HEK293T (cell line): Measurements from ENCODE around the gene RGS3.

Source experiments
- CTCF ChIA-PET: fragments of 350-600 bp; formaldehyde crosslinking; extraction: SDS; loops from one replicate; lab custom pipeline; 2021; ENCODE audit warnings: antibody characterized with exemption, inconsistent platforms; lab: Yijun Ruan, JAX
- POLR2A ChIA-PET: fragments of 350-600 bp; formaldehyde crosslinking; extraction: SDS; loops from one replicate; lab custom pipeline; 2020; ENCODE audit warnings: antibody characterized with exemption, inconsistent platforms; lab: Yijun Ruan, JAX
- DNase-seq: peaks from one replicate; pipeline ENCODE4 v3.0.0; 2012; ENCODE audit warnings: mixed read lengths; ENCODE audit errors: extremely low spot score
- ARNT ChIP-seq: fragments of 450-650 bp; IDR thresholded peaks from 2 replicates; pipeline ENCODE4 v1.6.1; 2017; ENCODE audit warnings: mild to moderate bottlenecking
- BHLHE40 ChIP-seq: fragments of 450-650 bp; IDR thresholded peaks from 2 replicates; pipeline ENCODE4 v1.6.1; 2016; ENCODE audit warnings: mild to moderate bottlenecking, moderate library complexity, borderline replicate concordance
- CTBP1 ChIP-seq: fragments of 450-650 bp; IDR thresholded peaks from 2 replicates; pipeline ENCODE4 v1.6.1; 2016; ENCODE audit warnings: borderline replicate concordance
- ELF4 ChIP-seq: fragments of 450-650 bp; IDR thresholded peaks from 2 replicates; pipeline ENCODE4 v1.6.1; 2017; ENCODE audit warnings: antibody characterized with exemption
- FOXA1 ChIP-seq: fragments of 450-650 bp; IDR thresholded peaks from 2 replicates; pipeline ENCODE4 v1.6.1; 2016; ENCODE audit warnings: mild to moderate bottlenecking
- FOXK2 ChIP-seq: fragments of 450-650 bp; IDR thresholded peaks from 2 replicates; pipeline ENCODE4 v1.6.1; 2016; ENCODE audit warnings: mild to moderate bottlenecking
- FOXM1 ChIP-seq: fragments of 450-650 bp; IDR thresholded peaks from 2 replicates; pipeline ENCODE4 v1.6.1; 2017; ENCODE audit warnings: mild to moderate bottlenecking, borderline replicate concordance
- HDGF ChIP-seq: fragments of 450-650 bp; IDR thresholded peaks from 2 replicates; pipeline ENCODE4 v1.6.1; 2017; ENCODE audit warnings: antibody characterized with exemption, borderline replicate concordance
- L3MBTL2 ChIP-seq: fragments of 450-650 bp; conservative IDR thresholded peaks from 2 replicates; pipeline ENCODE4 v1.6.1; 2016; ENCODE audit warnings: mild to moderate bottlenecking
- LEF1 ChIP-seq: fragments of 450-650 bp; IDR thresholded peaks from 2 replicates; pipeline ENCODE4 v1.6.1; 2017; ENCODE audit warnings: mild to moderate bottlenecking, borderline replicate concordance
- NFRKB ChIP-seq: fragments of 450-650 bp; IDR thresholded peaks from 2 replicates; pipeline ENCODE4 v1.6.1; 2016; ENCODE audit warnings: mild to moderate bottlenecking, moderate library complexity
- PKNOX1 ChIP-seq: fragments of 450-650 bp; IDR thresholded peaks from 2 replicates; pipeline ENCODE4 v1.6.1; 2016
- SP1 ChIP-seq: fragments of 450-650 bp; IDR thresholded peaks from 2 replicates; pipeline ENCODE4 v1.6.1; 2017
- SUZ12 ChIP-seq: fragments of 450-650 bp; IDR thresholded peaks from 2 replicates; pipeline ENCODE4 v1.6.1; 2016; ENCODE audit warnings: mild to moderate bottlenecking
- TARDBP ChIP-seq: fragments of 450-650 bp; IDR thresholded peaks from 2 replicates; pipeline ENCODE4 v1.6.1; 2016
- ZNF384 ChIP-seq: fragments of 450-650 bp; IDR thresholded peaks from 2 replicates; pipeline ENCODE4 v1.6.1; 2016

RGS3 gene

GRCh38 chr9:113556877-113557593 is 93.5 kb downstream of the RGS3 start:
- POLR2A ChIA-PET: no interaction called here

GRCh38 chr9:113558632-113559502 is 95.3 kb downstream of the RGS3 start:
- ChIA-PET POLR2A (no interaction called here), CTCF (no interaction called here)
- DNase-seq: no peak
- TF ChIP-seq BHLHE40: no peak
- TF ChIP-seq FOXK2: no peak
- no peak for TF ChIP-seq NFRKB
- no peak for TF ChIP-seq LEF1
- TF ChIP-seq FOXA1: no peak
- no peak for TF ChIP-seq ARNT
- no peak for TF ChIP-seq L3MBTL2
- TF ChIP-seq ZNF384: no peak
- no peak for TF ChIP-seq FOXM1
- no peak for TF ChIP-seq CTBP1
- no peak for TF ChIP-seq SUZ12

More at GRCh38 chr9:113556877-113557593, 93.5 kb downstream of the RGS3 start:
- no peak for DNase-seq
- CTCF ChIA-PET: no interaction called here
- TF ChIP-seq SUZ12 (no peak), SP1 (no peak), FOXA1 (no peak), BHLHE40 (no peak), HDGF (no peak), CTBP1 (no peak), PKNOX1 (no peak), FOXM1 (no peak), ZNF384 (no peak), ARNT (no peak), ELF4 (no peak), FOXK2 (no peak), NFRKB (no peak)

- ChIA-PET POLR2A (no interaction called here), CTCF (interaction anchor here (0.6 kb wide), 1 partner anchor 11 kb away, joined by 3 read pairs; no protein-coding TSS in a partner anchor)
- DNase-seq: no peak
These were observed 96.6 kb downstream of the RGS3 start for GRCh38 chr9:113559834-113560800.

GRCh38 chr9:113562653-113563381 is 99.3 kb downstream of the RGS3 start:
- CTCF ChIA-PET: no interaction called here
- POLR2A ChIA-PET: no interaction called here
- DNase-seq: no peak
- TF ChIP-seq ARNT (no peak), SUZ12 (no peak), BHLHE40 (no peak), NFRKB (no peak)

More at GRCh38 chr9:113559834-113560800, 96.6 kb downstream of the RGS3 start:
- TF ChIP-seq FOXK2: no peak
- no peak for TF ChIP-seq ELF4
- no peak for TF ChIP-seq NFRKB
- TF ChIP-seq FOXA1: no peak

GRCh38 chr9:113563826-113564497 is 100.4 kb downstream of the RGS3 start:
- no peak for TF ChIP-seq FOXM1
- no peak for TF ChIP-seq ARNT
- no peak for TF ChIP-seq SP1
- TF ChIP-seq LEF1: no peak
- TF ChIP-seq ELF4: no peak
- no peak for TF ChIP-seq ZNF384
- no peak for TF ChIP-seq HDGF
- TF ChIP-seq BHLHE40: no peak
- no peak for TF ChIP-seq FOXK2
- TF ChIP-seq PKNOX1: no peak
- no peak for TF ChIP-seq L3MBTL2
- no peak for TF ChIP-seq TARDBP
- TF ChIP-seq FOXA1: no peak
- no peak for TF ChIP-seq SUZ12
- TF ChIP-seq NFRKB: no peak
- TF ChIP-seq CTBP1: no peak
- ChIA-PET POLR2A (no interaction called here), CTCF (no interaction called here)
- no peak for DNase-seq
